C1 segment of cervical spinal cord (tissue), 14 donors: ENCODE measurements around the gene SNX25.
"Not testable (repeated sequence)": the region's sequence is repeated elsewhere in the genome, so short reads cannot be mapped to it uniquely, and the experiment has no call there.

Experiments
- DNase-seq, 14 donors: peaks; one replicate each; lab custom pipeline; 2025; lab: John Stamatoyannopoulos, UW

The SNX25 gene

GRCh38 chr4:185229021-185229818 is 19.8 kb downstream of the SNX25 start:
- DNase-seq, result no peak

GRCh38 chr4:185232370-185232769 is 23.0 kb downstream of the SNX25 start:
- DNase-seq, result no peak

GRCh38 chr4:185235119-185235842 is 25.9 kb downstream of the SNX25 start:
- DNase-seq, result no peak

GRCh38 chr4:185235843-185236503 is 26.6 kb downstream of the SNX25 start:
- DNase-seq, result no peak

- no peak for DNase-seq
Measured at GRCh38 chr4:185237175-185237574, 27.8 kb downstream of the SNX25 start.

- no peak for DNase-seq
Measured at GRCh38 chr4:185238215-185238681, 28.9 kb downstream of the SNX25 start.

GRCh38 chr4:185238750-185239149 is 29.4 kb downstream of the SNX25 start:
- no peak for DNase-seq

GRCh38 chr4:185240486-185240885 is 31.1 kb downstream of the SNX25 start:
- not testable (repeated sequence) for DNase-seq

GRCh38 chr4:185242749-185243533 is 33.5 kb downstream of the SNX25 start:
- DNase-seq, result no peak

GRCh38 chr4:185243879-185244278 is 34.5 kb downstream of the SNX25 start:
- no peak for DNase-seq

- no peak for DNase-seq
Measured at GRCh38 chr4:185244763-185245162, 35.4 kb downstream of the SNX25 start.

- DNase-seq, result no peak
Measured at GRCh38 chr4:185246453-185246852, 37.1 kb downstream of the SNX25 start.

GRCh38 chr4:185247151-185247550 is 37.8 kb downstream of the SNX25 start:
- DNase-seq, result no peak

GRCh38 chr4:185248393-185249039 is 39.1 kb downstream of the SNX25 start:
- DNase-seq, result no peak

GRCh38 chr4:185249105-185249504 is 39.7 kb downstream of the SNX25 start:
- DNase-seq, result no peak

- DNase-seq, result no peak
Measured at GRCh38 chr4:185254434-185254833, 45.0 kb downstream of the SNX25 start.

GRCh38 chr4:185255868-185256267 is 46.5 kb downstream of the SNX25 start:
- no peak for DNase-seq

- DNase-seq, result no peak
Measured at GRCh38 chr4:185256446-185256845, 47.0 kb downstream of the SNX25 start.

- DNase-seq, result no peak
Measured at GRCh38 chr4:185257086-185257485, 47.7 kb downstream of the SNX25 start.

- DNase-seq, result no peak
Measured at GRCh38 chr4:185257694-185258093, 48.3 kb downstream of the SNX25 start.

GRCh38 chr4:185258741-185259140 is 49.3 kb downstream of the SNX25 start:
- DNase-seq, result peak in 2 of 14 donors; percentile 12
